ENCODE measurements around the gene PNPLA2.

GRCh38 chr11:771617-772204 lies 47.0 kb upstream of the PNPLA2 start:
- TF ChIP-seq CTCF (IDR thresholded peaks at IDR 0.05) (no peak), POLR2A (IDR thresholded peaks at IDR 0.05) (no peak)
